HG03039 (cell line): ENCODE results near the gene MAGEB3.
"Not testable (repeated sequence)": the region's sequence is repeated elsewhere in the genome, so short reads cannot be mapped to it uniquely, and the experiment has no call there.

Experiments
- ATAC-seq: cut with Tn5 transposase; IDR thresholded peaks from one replicate; pipeline ENCODE4 v1.9.1; 2021; ENCODE audit warnings: mild to moderate bottlenecking, moderate library complexity; ENCODE audit not compliant: unreplicated experiment

MAGEB3 gene, protein sequence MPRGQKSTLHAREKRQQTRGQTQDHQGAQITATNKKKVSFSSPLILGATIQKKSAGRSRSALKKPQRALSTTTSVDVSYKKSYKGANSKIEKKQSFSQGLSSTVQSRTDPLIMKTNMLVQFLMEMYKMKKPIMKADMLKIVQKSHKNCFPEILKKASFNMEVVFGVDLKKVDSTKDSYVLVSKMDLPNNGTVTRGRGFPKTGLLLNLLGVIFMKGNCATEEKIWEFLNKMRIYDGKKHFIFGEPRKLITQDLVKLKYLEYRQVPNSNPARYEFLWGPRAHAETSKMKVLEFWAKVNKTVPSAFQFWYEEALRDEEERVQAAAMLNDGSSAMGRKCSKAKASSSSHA

DNA sequence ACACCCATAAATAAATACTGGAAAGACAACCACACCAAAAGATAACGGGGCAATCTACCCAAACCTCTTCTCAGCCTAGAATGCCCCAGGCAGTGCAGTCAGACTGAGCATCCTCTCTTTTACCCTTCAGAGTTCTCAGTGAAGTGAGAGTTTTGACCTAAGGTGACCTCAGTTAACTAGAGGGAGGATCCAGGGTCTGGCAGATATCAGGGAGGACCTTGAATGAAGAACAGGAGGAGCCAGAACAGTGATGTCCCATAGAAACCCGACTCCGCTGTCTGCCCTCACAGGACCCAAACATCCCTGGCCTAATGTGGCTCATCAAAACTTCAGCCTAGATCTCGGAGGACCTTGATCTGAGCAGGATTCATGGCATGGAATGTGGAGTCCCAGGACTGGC is at the start of gene MAGEB3:
Gene MAGEB3 (plus strand): TSS at position 263 of the 400 bp plus-strand sequence. CDS start 5,268 bp downstream, outside the sequence.
- ATAC-seq: no peak

DNA sequence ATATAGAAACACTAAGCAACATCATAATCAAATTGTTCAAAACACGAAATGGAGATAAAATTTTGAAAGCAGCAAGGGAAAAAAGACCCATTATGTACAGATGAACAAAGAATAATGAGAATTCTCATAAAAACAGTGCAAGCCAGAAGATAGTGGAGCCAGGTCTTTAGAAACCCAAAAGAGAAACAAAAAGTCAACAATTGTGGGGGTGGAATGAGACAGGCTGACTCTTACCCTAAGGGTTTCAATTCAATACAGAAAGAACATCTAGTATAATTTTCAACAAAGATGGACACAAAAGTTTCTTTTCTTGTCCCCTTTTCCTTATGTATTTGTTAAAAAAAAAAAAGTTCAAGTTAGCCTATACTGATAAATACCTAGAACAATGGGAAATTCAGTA is 49.1 kb upstream of the MAGEB3 start:
- no peak for ATAC-seq

DNA sequence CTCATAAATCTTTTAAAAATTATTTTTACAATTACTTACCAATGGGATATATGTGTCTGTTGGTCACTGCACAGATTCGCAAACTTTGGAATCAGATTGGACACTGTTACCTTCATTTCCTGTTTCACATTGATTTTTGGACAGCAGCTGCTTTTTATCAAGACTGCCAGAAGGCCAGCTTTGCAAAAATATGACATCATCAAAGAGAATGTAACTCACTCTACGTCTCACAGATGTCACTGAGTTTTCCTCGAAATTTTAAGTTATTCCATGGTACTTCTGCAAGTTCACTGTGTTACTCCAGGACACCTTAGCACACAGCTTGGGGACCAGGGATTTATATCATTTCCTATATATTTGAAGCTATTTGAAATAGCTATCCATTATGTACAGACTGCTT is 46.9 kb upstream of the MAGEB3 start:
- ATAC-seq: no peak

DNA sequence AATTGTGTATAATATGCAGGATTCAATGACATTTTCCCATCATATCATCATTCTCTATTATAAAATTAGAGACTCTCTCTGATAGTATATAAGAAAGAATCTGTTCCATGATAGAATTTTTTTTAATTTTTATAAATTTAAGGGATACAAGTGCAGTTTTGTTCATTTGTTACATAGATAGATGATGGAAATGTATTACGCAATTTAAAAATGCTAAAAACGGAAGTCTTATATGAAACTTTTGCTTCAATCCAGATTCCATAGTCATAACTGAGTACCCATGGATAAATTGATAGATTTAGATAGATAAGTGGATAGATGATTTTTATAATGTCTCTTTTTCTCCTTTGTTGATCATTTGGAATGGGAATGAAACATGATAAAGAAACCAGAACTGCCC is 40.0 kb upstream of the MAGEB3 start:
- no peak for ATAC-seq

DNA sequence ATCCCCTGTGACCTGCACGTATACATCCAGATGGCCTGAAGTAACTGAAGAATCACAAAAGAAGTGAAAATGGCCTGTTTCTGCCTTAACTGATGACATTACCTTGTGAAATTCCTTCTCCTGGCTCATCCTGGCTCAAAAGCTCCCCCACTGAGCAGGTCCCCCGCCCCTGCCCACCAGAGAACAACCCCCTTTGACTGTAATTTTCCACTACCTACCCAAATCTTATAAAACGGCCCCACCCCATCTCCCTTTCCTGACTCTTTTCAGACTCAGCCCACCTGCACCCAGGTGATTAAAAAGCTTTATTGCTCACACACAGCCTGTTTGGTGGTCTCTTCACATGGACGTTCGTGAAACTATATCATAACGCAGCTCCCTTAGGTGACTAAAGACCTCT is 36.5 kb upstream of the MAGEB3 start:
- not testable (repeated sequence) for ATAC-seq

DNA sequence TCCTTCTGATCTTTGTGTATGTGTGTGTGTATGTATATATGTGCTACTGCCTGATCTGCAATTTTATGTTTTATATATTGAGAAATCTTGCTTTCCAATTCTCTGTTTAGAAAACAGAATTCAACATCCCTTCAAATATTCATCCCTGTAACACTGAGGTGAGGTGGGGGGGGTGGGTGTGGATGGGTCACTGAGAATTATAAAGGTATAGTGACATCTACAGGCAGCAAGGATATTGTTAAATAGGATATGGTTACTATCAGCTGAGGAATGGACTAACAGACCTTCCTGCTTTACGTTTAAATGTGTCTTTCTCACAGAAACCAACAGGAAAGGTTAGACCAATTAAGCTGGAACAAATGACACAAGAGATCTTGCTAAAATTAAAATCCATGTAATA is 34.1 kb upstream of the MAGEB3 start:
- no peak for ATAC-seq

DNA sequence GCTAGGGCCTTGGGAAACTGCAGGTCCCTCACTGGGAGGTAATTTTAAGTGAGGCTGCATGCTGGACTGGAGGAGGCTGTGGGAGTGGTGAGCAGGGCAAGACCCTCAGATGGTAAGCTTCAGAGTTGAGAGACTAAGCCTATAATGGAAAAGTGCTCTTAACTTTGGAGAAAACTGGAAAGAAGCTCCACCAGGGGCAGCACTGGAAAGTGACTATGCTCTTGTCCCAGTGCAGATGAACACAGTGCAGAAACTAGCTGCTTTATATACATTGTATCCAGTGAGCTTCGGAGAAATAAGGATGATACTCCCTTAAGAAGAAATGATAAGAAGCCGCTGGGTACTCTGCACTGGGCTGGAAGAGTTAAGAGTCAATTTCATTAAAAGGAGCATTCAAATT is 18.3 kb upstream of the MAGEB3 start:
- no peak for ATAC-seq

DNA sequence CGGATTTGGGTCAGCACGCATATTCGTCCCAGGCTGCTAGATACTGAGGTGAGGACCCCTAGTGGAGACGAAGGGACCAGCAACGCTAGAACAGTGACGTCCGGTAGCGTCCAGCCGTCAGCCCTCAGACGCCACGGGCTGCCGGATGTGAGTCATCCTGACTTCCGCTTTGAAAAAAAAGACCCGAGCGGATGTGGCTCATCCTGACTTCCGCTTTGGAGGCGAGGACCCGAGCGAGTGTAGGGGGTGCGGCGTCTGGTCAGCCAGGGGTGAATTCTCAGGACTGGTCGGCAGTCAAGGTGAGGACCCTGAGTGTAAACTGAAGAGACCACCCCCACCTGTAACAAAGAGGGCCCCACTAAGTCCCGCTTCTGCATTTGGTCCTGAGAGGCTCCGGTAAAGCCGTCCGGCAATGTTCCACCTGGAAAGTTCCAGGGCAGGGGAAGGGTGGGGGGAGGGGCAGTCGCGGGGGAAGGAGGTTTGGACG is 15.1 kb upstream of the MAGEB3 start, which contains the start of gene MAGEB2:
Gene MAGEB2 (plus strand): TSS at position 207 of the 487 bp plus-strand sequence. CDS start 3,018 bp downstream, outside the sequence.
- no peak for ATAC-seq

DNA sequence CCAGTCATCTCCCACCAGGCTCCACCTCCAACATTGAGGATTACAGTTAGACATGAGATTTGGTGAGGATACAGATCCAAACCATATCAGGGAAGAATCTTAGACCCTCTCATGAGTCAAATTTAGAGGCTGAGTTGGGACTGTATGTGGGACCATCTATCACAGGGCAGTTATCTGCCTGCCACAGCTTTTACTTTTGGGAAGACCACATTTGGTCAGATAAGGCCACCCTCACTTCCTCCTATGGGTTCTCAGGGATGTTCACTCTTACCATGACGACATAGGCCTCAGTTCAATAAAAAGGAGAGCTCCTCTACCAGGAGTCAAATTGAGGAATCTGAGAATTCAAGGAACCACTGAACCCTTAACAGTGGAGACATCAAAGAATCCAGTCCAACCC is 13.0 kb upstream of the MAGEB3 start:
- no peak for ATAC-seq

DNA sequence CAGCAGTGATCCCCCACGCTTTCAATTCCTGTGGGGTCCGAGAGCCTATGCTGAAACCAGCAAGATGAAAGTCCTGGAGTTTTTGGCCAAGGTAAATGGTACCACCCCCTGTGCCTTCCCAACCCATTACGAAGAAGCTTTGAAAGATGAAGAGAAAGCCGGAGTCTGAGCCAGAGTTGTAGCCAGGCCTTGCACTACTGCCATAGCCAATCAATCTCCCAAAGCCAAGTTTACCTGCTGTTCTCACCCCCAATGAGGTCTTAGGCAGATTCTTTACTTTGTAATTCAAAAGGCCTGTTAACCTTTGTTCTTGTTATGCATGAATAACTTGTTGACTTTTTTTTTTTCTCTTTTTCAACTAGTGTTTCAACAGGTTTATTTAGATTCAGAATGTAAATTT is 11.1 kb upstream of the MAGEB3 start:
- no peak for ATAC-seq

DNA sequence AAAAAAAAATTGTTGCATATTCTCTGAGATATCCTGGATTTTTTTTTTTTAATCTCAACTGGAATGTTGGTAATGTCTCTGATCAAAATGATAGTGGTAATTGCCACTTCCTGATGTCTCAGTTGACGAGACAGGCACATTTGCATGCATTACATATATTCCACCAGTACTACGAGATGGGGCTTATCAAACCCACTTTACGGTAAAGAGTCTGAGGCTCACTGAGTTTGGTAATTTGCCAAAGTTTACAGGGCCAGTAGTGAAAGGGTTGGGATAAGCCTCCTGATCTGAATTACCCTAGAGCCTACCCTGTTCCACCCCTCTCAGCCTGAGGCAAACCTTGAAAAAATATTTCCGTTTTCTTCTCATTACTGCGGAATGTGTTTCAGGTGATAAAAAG is 9.8 kb upstream of the MAGEB3 start:
- ATAC-seq: no peak

DNA sequence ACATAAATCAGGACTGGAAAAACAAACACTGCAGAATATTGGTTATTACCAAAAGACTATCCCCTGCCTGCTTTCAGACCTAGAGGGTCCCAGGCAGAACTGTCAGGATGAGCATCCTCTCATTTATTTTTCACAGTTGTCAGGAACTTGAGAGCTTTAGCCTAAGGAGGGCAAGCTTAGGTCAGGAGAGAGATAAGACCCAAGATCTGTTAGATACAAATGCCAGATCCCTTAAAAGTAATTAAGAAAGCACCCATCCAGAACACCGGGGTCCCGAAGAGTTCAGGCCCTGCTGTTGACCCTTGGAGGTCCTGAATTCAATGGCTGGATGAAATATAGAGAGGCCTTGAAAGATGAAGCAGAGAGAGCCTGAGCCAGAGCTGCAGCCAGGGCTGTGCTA is 5.9 kb upstream of the MAGEB3 start:
- ATAC-seq: no peak

DNA sequence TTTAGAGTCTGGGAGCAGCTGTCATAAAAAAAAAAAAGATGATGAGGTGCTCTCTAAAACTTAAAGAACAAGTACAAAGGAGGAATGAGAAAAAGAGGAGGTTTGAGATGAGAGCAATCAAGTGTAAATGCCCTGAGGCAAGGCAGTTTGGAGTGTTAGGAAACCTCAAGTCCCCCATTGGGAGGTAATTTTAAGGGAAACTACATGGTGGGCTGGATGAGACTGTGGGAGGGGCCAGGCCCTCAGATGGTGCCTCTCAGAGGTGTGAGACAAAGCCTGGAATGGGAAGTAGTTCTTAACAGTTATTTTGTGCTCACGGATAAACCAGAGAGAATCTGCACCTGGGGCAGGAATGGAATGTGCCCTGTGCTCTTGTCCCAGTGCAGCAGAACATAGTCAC is 1.9 kb upstream of the MAGEB3 start:
- no peak for ATAC-seq

DNA sequence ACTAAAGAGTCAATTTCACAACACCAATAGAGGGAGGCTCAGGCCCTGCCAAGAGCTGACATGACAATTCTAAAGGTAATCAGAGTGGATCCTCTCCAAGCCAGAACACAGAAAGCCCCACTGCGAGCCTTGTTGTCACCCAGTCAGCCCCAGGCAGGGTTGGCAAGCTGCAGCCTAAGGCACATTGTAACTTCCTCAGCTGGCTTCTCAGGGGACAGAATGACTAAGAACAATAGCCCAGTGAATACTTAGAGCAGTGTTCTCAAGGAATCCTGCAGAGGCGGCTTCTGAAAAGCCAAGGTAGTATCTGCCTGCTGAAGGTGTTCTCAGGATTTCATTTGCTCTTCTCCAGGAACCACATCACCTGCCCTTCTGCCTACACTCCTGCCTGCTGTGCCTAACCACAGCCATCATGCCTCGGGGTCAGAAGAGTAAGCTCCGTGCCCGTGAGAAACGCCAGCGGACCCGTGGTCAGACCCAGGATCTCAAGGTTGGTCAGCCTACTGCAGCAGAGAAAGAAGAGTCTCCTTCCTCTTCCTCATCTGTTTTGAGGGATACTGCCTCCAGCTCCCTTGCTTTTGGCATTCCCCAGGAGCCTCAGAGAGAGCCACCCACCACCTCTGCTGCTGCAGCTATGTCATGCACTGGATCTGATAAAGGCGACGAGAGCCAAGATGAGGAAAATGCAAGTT is 11.4 kb downstream of the MAGEB3 start, which contains the start of gene MAGEB4:
Gene MAGEB4 (plus strand): TSS at position 277 of the 692 bp plus-strand sequence. CDS start 136 bp downstream, at position 413.
- no peak for ATAC-seq

DNA sequence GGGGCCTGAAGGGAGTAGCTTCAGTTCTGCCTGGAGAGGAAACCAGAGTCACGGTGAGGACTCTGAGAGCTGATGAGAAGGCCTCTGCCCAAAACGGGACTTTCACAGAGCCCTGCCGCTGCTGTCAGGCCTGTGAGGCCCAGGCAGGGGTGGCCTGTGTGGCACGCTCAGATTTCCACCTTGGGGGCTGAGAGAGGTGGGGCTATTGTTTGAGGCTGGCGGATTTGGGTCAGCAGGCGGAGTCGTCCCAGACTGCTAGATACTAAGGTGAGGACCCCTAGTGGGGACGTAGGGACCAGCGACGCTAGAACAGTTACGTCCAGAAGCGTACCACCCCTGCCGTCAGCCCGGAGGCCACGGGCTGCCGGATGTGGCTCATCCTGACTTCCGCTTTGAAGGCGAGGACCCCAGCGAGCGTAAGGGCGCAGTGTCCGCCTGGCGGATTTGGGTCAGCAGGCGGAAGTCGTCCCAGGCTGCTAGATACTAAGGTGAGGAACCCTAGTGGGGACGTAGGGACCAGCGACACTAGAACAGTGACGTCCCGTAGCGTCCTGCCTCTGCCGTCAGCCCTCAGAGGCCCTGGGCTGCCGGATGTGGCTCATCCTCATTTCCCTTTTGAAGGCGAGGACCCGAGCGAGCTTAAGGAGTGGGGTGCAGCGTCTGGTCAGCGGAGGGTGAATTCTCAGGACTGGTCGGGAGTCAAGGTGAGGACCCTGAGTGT is 16.5 kb downstream of the MAGEB3 start, which contains the start of gene MAGEB1:
Gene MAGEB1 (plus strand): TSS at position 378 of the 721 bp plus-strand sequence. CDS start 3,348 bp downstream, outside the sequence.
- ATAC-seq: no peak

DNA sequence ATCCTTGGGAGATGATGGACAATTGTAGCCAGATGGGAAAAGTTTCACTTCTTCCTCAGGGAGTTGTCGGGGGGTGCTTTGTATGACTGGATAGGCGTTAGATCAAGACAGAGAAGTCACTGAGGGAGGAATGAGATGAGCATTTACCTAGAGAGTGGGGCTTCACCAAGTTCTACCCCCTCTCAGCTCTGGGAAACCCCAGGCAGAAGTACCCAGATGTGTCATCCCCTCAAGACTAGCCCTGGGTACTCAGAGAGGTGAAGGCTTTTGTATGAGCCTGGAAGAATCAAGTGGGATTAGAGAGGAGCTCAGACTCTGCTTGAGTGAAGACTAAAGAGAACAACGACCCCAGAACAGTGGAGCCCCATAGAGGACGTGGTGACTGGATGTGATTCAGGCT is 18.4 kb downstream of the MAGEB3 start:
- peak; percentile 82 for ATAC-seq

DNA sequence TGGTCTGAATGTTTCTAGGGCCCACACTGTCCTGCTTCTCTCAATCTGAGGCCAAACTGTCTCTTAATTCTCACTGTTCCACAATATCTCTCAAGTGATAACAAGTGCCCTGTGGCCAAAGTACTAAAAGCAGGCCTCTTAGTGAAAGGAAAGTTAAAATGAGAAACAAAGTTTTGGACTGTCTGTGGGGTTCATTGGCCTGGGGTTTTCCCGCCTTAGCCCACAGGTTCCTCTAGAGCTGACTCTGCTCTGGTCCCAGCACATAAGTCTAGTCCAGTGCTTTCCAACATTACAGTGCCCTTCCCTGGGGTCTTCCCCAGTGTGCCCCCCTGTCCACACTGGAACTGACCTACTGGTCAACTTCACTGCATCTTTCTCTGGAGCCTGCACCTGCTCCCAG is 22.8 kb downstream of the MAGEB3 start:
- peak; percentile 71 for ATAC-seq

DNA sequence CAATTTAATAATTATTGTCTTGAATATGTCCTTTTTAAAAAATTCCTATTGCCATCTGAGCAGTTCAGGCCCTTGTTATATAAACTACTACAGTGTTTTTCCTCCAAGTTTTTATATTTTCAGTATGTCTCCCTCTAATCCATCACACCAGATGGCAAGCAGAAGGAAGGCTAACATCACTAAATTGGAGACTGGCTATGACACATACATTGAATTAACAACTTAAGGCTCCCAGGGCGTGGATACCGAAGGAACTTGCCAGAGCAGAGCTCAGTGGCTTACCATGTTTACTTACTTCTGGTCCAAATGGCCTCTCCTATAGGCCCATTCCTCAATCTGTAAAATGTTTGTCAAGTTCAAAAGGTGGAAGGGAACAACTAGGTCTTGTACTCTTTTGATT is 29.5 kb downstream of the MAGEB3 start:
- no peak for ATAC-seq

DNA sequence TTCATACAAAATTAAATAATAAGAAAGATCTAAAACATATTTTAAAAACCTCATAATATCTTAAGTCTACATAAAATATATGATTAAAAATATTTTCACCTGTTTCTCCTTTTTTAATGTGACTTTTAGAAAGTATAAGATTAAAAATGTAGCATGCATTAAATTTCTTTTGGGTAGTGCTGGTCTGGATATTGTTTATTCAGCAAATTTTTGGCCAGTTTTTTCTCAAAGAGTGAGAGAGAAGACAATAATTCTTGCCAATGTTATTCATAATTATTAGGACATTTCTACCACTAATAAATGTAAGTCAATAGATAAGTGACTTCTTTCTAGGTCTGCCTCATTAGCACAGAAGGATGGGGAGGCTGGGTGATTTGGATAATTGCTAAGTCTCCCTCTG is 30.6 kb downstream of the MAGEB3 start:
- no peak for ATAC-seq

DNA sequence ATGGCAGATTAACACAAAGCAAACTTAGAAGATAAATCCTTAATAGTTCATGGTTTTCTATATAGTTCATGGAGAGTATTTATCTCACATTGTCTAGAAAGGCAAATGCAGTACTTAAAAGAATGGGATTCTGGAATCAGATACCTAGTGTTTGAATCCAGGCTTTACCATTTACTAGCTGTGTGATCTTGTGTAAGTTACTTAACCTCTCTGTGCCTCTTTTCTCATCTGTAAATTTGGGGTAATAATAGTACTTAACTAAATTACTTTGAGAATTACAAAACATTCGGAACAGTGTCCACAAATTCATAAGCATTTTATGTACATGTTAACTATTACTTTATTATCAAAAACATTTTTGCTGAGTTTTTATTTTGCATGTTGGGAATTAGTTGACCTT is 32.3 kb downstream of the MAGEB3 start:
- ATAC-seq: no peak

DNA sequence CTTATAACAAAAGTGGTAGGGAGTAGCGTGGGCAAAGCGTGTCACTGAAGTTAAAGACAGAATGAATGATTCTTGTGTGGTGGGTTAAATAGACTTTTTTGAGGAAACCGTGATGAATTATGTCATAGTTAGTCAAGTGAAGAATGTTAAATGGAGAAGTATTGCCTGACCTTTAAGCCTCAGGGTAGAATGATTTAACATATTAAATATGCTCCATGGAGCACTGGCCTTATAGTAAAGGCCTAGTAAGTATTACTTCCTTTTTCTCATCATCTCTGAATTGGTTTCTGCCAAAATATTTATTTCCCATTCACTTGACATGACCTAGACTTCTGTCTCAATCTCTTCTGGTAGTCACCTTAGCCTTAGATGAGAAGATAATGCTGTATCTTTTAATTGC is 40.2 kb downstream of the MAGEB3 start:
- ATAC-seq: no peak
